HL-60 (cell line): Measurements from ENCODE around the gene ADRA2C.

ENCODE experiments used
- DNase-seq, 2 experiments: peaks; one replicate each; pipeline ENCODE4 v3.0.0-alpha.2; 2010 to 2020; ENCODE audit warnings: low read depth in 1 of 2, low spot score in 1 of 2
- H3K27ac ChIP-seq: fragments of 250-450 bp; sonication (Bioruptor Pico); replicated peaks from 2 replicates; pipeline ENCODE4 v1.5.1; 2020; ENCODE audit warnings: mild to moderate bottlenecking, moderate library complexity
- H3K27me3 ChIP-seq: fragments of 250-450 bp; sonication (Bioruptor Pico); 2 replicates; pipeline ENCODE4 v1.5.1; 2021; ENCODE audit warnings: mild to moderate bottlenecking, moderate library complexity; ENCODE audit not compliant: insufficient read depth, poor library complexity, severe bottlenecking
- H3K4me3 ChIP-seq: replicated peaks from 2 replicates; pipeline ENCODE4 v1.5.1; 2011; ENCODE audit warnings: mild to moderate bottlenecking, control low read depth, low read length; ENCODE audit not compliant: insufficient read depth
- GABPA ChIP-seq: IDR thresholded peaks from 2 replicates; pipeline ENCODE4 v1.6.1; 2012; ENCODE audit warnings: low read depth
- POLR2AphosphoS5 ChIP-seq: IDR thresholded peaks from 2 replicates; pipeline ENCODE4 v1.6.1; 2012; ENCODE audit warnings: low read depth
- SPI1 ChIP-seq: IDR thresholded peaks from 2 replicates; pipeline ENCODE4 v1.6.1; 2012; ENCODE audit warnings: low read depth, mild to moderate bottlenecking, borderline replicate concordance
- TF ChIP-seq, protein P1 (sequence below): IDR thresholded peaks from 2 replicates; pipeline ENCODE4 v1.6.1; 2012; ENCODE audit warnings: low read depth; ENCODE audit not compliant: insufficient replicate concordance
- TF ChIP-seq, protein P2 (sequence below): IDR thresholded peaks from one replicate; pipeline ENCODE4 v1.5.1; 2011; ENCODE audit warnings: low read length, control low read depth, inconsistent platforms; ENCODE audit not compliant: insufficient read depth

ADRA2C gene

DNA sequence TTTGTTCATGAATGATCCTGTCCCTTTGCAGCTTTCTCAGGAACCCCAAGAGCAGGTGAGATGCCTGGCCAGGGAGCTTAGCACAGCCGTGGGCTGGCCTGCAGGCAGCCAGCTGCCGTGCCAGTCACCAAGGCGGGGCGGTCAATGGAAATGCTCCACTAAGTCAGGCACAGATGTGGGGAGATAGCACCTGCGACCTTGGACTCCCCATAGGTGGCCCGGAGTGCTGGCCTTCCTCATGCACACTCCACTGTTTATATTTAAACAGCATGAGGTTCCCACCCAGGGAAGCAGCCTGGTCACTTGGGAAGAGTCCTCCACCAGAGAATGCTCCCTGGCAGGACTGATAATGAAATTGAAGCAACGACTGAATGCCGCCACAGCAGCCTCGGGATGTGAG is 14.2 kb upstream of the ADRA2C start:
- H3K27ac ChIP-seq, result no peak overlapping the region
- DNase-seq, result no peak
- TF ChIP-seq GABPA (no peak), SPI1 (no peak), POLR2AphosphoS5 (no peak)
- TF ChIP-seq, protein P1, sequence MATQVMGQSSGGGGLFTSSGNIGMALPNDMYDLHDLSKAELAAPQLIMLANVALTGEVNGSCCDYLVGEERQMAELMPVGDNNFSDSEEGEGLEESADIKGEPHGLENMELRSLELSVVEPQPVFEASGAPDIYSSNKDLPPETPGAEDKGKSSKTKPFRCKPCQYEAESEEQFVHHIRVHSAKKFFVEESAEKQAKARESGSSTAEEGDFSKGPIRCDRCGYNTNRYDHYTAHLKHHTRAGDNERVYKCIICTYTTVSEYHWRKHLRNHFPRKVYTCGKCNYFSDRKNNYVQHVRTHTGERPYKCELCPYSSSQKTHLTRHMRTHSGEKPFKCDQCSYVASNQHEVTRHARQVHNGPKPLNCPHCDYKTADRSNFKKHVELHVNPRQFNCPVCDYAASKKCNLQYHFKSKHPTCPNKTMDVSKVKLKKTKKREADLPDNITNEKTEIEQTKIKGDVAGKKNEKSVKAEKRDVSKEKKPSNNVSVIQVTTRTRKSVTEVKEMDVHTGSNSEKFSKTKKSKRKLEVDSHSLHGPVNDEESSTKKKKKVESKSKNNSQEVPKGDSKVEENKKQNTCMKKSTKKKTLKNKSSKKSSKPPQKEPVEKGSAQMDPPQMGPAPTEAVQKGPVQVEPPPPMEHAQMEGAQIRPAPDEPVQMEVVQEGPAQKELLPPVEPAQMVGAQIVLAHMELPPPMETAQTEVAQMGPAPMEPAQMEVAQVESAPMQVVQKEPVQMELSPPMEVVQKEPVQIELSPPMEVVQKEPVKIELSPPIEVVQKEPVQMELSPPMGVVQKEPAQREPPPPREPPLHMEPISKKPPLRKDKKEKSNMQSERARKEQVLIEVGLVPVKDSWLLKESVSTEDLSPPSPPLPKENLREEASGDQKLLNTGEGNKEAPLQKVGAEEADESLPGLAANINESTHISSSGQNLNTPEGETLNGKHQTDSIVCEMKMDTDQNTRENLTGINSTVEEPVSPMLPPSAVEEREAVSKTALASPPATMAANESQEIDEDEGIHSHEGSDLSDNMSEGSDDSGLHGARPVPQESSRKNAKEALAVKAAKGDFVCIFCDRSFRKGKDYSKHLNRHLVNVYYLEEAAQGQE, result no peak
- TF ChIP-seq, protein P2, sequence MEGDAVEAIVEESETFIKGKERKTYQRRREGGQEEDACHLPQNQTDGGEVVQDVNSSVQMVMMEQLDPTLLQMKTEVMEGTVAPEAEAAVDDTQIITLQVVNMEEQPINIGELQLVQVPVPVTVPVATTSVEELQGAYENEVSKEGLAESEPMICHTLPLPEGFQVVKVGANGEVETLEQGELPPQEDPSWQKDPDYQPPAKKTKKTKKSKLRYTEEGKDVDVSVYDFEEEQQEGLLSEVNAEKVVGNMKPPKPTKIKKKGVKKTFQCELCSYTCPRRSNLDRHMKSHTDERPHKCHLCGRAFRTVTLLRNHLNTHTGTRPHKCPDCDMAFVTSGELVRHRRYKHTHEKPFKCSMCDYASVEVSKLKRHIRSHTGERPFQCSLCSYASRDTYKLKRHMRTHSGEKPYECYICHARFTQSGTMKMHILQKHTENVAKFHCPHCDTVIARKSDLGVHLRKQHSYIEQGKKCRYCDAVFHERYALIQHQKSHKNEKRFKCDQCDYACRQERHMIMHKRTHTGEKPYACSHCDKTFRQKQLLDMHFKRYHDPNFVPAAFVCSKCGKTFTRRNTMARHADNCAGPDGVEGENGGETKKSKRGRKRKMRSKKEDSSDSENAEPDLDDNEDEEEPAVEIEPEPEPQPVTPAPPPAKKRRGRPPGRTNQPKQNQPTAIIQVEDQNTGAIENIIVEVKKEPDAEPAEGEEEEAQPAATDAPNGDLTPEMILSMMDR, result no peak
- peaks cover 13% of the 10 kb centered on the region for H3K27me3 ChIP-seq
- no peak overlapping the region for H3K4me3 ChIP-seq

DNA sequence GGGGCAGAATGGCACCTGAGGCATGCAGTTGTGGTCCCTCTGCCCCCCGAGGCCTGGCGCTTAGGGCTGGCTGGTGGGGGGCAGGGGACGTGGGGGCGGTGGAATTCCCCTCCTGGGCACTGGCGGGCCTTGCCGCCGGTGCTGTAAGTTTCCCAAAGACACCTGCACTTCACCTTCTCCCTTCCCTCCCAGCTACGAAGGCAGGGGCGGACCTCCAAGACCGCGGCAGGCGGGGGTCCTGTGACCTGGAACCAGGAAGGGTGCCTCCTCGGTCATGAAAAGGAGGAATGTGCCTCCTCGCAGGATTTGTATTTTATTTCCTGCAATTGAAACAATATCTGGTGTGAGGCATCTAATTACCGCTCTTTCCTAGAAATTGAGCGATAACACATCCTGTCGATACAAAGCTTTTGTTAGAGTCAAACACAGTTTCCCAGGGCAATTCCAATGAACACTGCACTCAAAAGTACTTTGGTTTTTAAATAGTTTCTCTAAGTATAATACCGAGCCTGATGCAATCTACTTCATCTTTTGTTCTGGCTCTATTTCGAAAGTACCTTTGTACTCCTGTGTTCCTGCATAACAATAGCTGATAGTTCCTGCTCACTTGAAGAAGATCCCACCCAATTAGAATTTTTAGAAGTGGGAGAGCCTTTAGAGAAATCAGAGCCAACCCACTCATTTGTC is 12.3 kb upstream of the ADRA2C start:
- no peak for TF ChIP-seq GABPA
- TF ChIP-seq, protein P2, result no peak
- no peak for DNase-seq
- no peak overlapping the region for H3K27ac ChIP-seq
- peaks cover 4% of the 10 kb centered on the region for H3K27me3 ChIP-seq
- no peak overlapping the region for H3K4me3 ChIP-seq

DNA sequence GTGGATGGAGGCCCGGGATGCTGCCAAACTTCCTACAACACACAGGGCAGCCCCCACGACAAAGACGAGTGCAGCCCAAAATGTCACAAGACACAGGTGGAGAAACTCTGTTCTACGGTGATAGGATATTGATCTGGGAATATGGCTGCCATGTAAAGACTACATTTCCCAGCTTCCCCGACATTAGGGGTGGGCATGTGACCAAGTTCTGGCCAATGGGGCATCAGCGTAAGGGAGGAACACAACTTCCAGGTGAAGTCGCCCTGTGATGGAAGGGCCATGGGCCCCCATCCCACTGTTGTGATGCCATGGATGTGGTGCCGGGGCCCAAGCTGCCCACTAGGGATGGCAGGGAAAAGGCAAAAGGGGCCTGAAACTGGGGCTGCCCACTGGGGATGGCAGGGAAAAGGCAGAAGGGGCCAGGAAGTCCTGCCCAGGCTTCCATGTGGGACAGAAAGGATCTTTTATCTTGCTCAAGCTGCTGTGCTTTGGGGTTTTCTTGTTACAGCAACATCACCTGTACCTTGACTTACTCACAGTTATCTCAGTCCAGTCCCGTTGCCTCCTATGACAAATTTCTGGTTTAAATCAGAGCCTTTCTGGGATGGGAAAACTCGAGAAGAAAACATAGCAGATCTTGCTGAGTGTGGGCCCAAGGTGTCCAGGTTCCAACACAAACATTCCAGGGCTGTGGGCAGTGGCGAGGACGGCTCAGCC is 9.7 kb upstream of the ADRA2C start:
- no peak for TF ChIP-seq POLR2AphosphoS5
- no peak for TF ChIP-seq SPI1
- TF ChIP-seq, protein P1, result no peak
- TF ChIP-seq GABPA, result no peak
- TF ChIP-seq, protein P2, result no peak
- Histone ChIP-seq H3K27me3 (peaks cover 4% of the 10 kb centered on the region), H3K4me3 (no peak overlapping the region), H3K27ac (no peak overlapping the region)
- no peak for DNase-seq
